ENCODE results near the gene TACC3.

TACC3 gene

GRCh38 chr4:1708581-1708980, 12.7 kb upstream of the TACC3 start:
- Histone ChIP-seq H3K9me3 (ENCODE audit: control insufficient read depth, insufficient read depth, low read length) (no peaks in the 10 kb centered on the region), H3K36me3 (ENCODE audit: control insufficient read depth, insufficient read depth, low read length) (peaks cover 3% of the 10 kb centered on the region), H3K9ac (ENCODE audit: low read depth, low read length) (no peak overlapping the region), H3K4me1 (ENCODE audit: control insufficient read depth, insufficient read depth, low read length) (no peaks in the 10 kb centered on the region), H3K4me3 (ENCODE audit: low read depth, low read length) (no peak overlapping the region), H3K27me3 (ENCODE audit: control insufficient read depth, insufficient read depth, low read length) (no peaks in the 10 kb centered on the region)

DNA sequence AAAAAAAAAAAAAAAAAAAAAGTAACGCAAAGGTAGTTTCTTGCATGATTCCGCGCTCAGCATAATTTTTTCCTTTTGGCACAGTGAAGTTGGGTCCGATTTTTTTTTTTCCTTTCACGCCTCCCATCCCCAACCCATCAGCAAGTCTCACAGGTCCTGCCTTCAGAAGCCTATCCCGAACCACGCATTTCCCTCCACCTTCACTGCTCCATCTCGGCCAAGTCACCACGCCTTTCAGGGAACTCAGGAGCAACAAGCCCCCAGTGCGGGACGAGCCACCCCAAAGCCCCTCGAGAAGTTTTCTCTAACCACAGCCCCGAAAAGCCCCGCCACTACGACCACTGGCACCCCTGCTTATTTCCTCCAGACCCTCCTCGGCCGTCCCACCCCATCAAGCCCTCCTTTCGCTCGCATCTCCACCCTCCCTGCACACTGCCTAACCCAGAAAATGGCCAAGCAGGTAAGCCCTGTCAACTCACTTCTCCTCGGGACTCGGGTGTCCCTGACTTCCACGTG, 10.2 kb upstream of the TACC3 start:
- peak overlapping the region; percentile 83 for H3K9ac ChIP-seq (ENCODE audit: low read depth, low read length)
- no peaks in the 10 kb centered on the region for H3K27me3 ChIP-seq (ENCODE audit: control insufficient read depth, insufficient read depth, low read length)
- H3K9me3 ChIP-seq (ENCODE audit: control insufficient read depth, insufficient read depth, low read length) = no peaks in the 10 kb centered on the region
- H3K4me3 ChIP-seq (ENCODE audit: low read depth, low read length) = peak overlapping the region; percentile 71
- peaks cover 3% of the 10 kb centered on the region for H3K36me3 ChIP-seq (ENCODE audit: control insufficient read depth, insufficient read depth, low read length)
- no peaks in the 10 kb centered on the region for H3K4me1 ChIP-seq (ENCODE audit: control insufficient read depth, insufficient read depth, low read length)

- Histone ChIP-seq H3K27me3 (ENCODE audit: control insufficient read depth, insufficient read depth, low read length) (no peaks in the 10 kb centered on the region), H3K4me1 (ENCODE audit: control insufficient read depth, insufficient read depth, low read length) (no peaks in the 10 kb centered on the region), H3K9me3 (ENCODE audit: control insufficient read depth, insufficient read depth, low read length) (no peaks in the 10 kb centered on the region), H3K36me3 (ENCODE audit: control insufficient read depth, insufficient read depth, low read length) (peaks cover 3% of the 10 kb centered on the region), H3K4me3 (ENCODE audit: low read depth, low read length) (peak overlapping the region; percentile 71), H3K9ac (ENCODE audit: low read depth, low read length) (peak overlapping the region; percentile 83)
These were observed 9.6 kb upstream of the TACC3 start for GRCh38 chr4:1711571-1712215.

DNA sequence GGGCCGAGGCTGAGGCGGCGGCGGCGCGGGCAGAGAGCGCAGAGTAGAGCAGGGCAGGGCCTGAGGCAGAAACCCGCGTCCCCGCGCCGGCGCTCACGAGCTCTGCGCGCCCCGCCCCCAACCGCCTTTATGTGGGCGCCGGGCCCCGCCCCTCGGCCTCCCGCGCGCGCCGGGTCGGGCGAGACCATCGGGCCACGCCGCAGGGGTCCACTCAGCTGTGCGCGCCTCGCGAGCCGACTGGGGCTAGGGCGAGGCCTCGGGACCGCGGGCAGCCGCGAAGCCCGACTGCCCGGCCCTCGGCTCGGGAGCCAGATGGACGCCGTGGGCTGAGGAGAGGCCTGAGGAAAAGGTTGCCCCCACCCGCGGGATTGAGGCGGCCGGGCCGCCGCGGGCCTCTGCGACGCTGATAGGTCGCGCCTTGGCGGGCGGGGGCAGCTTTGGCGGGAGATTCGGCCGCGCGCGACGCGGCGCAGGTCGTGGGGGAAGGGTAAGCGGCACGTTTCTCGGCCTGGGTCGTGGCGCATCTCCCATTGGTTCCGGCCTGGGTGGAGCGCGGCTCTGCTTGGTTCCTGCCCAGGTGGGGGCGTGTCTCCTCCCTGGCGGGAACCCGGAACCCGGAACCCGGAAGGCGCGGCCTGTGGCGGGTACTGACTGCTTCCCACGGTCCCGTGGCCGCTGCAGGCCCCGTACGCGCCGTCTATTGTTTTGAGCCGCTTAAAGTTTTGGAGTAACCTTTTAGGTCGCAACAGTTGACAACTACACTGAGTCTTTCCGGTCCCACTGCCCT, 8.9 kb upstream of the TACC3 start, which contains the start of gene SLBP:
SLBP (minus strand) TSS at position 104 of the 787 bp plus-strand sequence. CDS start 131 bp downstream, outside the sequence.
- Histone ChIP-seq H3K27me3 (ENCODE audit: control insufficient read depth, insufficient read depth, low read length) (no peaks in the 10 kb centered on the region), H3K36me3 (ENCODE audit: control insufficient read depth, insufficient read depth, low read length) (peaks cover 10% of the 10 kb centered on the region), H3K9me3 (ENCODE audit: control insufficient read depth, insufficient read depth, low read length) (no peaks in the 10 kb centered on the region), H3K4me1 (ENCODE audit: control insufficient read depth, insufficient read depth, low read length) (no peaks in the 10 kb centered on the region), H3K4me3 (ENCODE audit: low read depth, low read length) (peak within 1 kb of the TSS; percentile 71), H3K9ac (ENCODE audit: low read depth, low read length) (peak within 1 kb of the TSS; percentile 83)

- peak overlapping the region; percentile 73 for H3K9ac ChIP-seq (ENCODE audit: low read depth, low read length)
- H3K27me3 ChIP-seq (ENCODE audit: control insufficient read depth, insufficient read depth, low read length) = no peaks in the 10 kb centered on the region
- H3K4me1 ChIP-seq (ENCODE audit: control insufficient read depth, insufficient read depth, low read length) = no peaks in the 10 kb centered on the region
- H3K36me3 ChIP-seq (ENCODE audit: control insufficient read depth, insufficient read depth, low read length) = peaks cover 16% of the 10 kb centered on the region
- H3K4me3 ChIP-seq (ENCODE audit: low read depth, low read length) = peak overlapping the region; percentile 71
- no peaks in the 10 kb centered on the region for H3K9me3 ChIP-seq (ENCODE audit: control insufficient read depth, insufficient read depth, low read length)
These were observed 8.1 kb upstream of the TACC3 start for GRCh38 chr4:1713003-1713851.

DNA sequence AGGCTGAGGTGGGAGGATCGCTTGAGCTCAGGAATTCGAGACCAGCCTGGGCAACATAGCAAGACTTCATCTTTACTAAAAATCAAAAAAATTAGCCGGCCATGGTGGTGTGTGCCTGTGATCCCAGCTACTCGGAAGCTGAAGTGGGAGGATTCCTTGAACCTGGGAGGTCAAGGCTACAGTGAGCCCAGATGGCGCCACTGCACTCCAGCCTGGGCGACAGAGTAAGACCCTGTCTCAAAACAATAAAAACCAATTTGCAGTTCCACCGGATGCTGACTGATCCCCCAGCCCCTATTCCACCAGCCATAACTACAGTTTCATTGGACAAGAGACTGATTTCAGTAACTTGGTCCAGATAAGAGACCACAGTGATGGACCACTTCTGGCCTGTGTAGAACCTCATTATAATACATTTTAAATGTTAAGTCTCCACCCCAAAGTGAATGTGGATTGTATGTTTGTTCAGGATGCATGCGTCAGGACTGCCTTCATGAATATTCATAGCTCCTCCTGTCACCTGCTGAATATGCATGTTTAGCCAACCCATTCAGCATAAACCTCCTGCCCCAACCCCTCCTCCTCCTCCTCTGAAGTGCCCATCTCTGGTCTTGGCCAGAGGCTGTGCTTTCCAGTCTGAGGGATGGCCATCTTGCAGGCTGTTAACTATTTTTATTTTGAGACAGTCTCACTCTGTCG, 6.9 kb upstream of the TACC3 start:
- Histone ChIP-seq H3K9ac (ENCODE audit: low read depth, low read length) (no peak overlapping the region), H3K36me3 (ENCODE audit: control insufficient read depth, insufficient read depth, low read length) (peaks cover 19% of the 10 kb centered on the region), H3K4me1 (ENCODE audit: control insufficient read depth, insufficient read depth, low read length) (no peaks in the 10 kb centered on the region), H3K4me3 (ENCODE audit: low read depth, low read length) (no peak overlapping the region), H3K9me3 (ENCODE audit: control insufficient read depth, insufficient read depth, low read length) (no peaks in the 10 kb centered on the region), H3K27me3 (ENCODE audit: control insufficient read depth, insufficient read depth, low read length) (no peaks in the 10 kb centered on the region)

- no peak overlapping the region for H3K4me3 ChIP-seq (ENCODE audit: low read depth, low read length)
- no peak overlapping the region for H3K9ac ChIP-seq (ENCODE audit: low read depth, low read length)
- H3K36me3 ChIP-seq (ENCODE audit: control insufficient read depth, insufficient read depth, low read length) = peaks cover 19% of the 10 kb centered on the region
- no peaks in the 10 kb centered on the region for H3K9me3 ChIP-seq (ENCODE audit: control insufficient read depth, insufficient read depth, low read length)
- H3K27me3 ChIP-seq (ENCODE audit: control insufficient read depth, insufficient read depth, low read length) = no peaks in the 10 kb centered on the region
- no peaks in the 10 kb centered on the region for H3K4me1 ChIP-seq (ENCODE audit: control insufficient read depth, insufficient read depth, low read length)
These were observed 6.1 kb upstream of the TACC3 start for GRCh38 chr4:1715002-1715758.

DNA sequence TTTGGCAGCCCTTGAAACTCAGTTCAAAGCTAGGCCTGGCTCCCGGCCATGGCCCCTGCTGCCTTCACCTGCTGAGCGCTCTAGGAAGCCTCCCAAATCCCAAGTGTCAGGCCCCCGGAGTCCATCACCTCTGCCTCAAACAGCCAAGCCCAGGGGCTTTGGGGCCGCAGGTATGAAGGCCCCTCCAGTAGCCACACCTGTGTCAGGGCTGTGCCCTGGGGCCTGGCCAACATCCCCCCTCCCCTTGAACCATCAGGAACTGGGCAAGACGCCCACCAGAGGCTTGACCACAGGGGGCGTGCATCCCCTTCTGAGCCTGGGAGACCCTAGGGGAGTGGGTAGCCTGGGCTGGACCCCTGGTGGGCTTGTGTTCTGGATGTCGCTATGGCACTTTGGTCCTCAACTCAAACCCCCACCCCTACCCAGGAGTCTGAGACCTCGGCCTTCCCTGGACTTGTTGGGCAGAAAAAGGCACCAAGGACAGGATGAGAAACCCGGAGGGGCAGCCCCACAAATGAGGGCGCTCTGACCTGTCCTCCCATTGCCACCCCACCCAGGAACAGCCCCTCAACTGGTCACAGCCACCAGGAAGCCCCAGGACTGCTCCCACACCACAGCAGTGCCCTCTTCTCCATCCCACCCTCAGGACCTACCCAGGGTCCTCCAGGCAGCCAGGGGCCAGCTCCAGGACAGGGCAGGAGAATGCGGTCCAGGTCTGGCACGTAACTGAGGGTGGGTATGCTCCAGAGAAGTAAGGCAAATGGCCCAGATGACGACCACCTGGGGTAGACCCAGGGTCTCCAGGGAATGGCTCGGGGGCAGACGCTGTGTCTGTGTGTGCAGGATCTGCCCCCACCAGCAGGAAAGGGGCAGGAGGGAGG, 5.0 kb upstream of the TACC3 start:
- Histone ChIP-seq H3K9ac (ENCODE audit: low read depth, low read length) (no peak overlapping the region), H3K4me3 (ENCODE audit: low read depth, low read length) (no peak overlapping the region), H3K4me1 (ENCODE audit: control insufficient read depth, insufficient read depth, low read length) (no peaks in the 10 kb centered on the region), H3K9me3 (ENCODE audit: control insufficient read depth, insufficient read depth, low read length) (no peaks in the 10 kb centered on the region), H3K27me3 (ENCODE audit: control insufficient read depth, insufficient read depth, low read length) (no peaks in the 10 kb centered on the region), H3K36me3 (ENCODE audit: control insufficient read depth, insufficient read depth, low read length) (peaks cover 19% of the 10 kb centered on the region)

DNA sequence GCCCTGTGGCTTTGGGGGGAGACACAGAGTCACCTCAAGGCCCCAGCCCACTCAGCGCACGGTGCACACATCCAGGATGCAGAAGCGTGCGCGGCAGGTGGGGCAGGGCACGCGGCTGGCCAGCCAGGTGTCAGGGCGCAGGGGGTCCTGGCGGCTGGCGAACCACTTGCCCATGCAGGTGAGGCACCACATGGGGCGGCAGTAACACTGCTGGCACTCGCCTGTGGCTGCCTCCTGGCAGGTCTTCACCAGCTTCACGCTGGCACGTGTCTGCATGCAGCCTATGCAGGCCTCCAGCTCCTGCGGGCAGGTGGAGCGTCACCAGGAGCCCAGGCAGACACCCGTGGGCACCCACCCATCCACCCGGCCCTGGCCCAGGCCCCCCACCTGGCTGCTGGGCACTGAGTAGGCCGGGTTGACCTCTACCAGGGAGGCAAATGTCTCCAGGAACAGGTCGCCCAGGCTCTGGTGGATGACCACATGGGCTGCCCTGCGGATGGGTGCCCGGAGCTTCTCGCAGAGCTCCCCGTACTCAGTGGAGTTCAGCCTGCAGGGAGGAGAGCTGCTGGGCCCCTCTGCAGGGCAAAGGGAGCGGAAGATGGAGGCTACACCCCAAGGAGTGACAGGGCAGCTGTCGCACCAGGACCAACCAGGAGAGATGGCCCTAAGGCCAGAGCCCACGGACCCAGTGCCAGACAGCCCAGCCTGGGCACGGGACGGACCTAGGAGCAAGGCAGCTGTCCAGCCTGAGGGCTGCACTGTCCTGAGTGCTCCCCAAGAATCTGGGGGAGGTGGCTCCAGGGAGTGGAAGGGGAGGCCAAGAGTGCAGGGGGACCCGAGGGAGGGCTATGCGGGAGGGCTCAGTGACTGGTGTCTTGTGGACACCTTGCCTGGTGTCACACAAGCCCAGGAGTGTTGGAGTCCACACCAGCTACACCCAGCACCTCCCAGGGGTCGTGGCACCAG, 3.9 kb upstream of the TACC3 start:
- Histone ChIP-seq H3K4me3 (ENCODE audit: low read depth, low read length) (no peak overlapping the region), H3K9ac (ENCODE audit: low read depth, low read length) (no peak overlapping the region), H3K4me1 (ENCODE audit: control insufficient read depth, insufficient read depth, low read length) (no peaks in the 10 kb centered on the region), H3K9me3 (ENCODE audit: control insufficient read depth, insufficient read depth, low read length) (no peaks in the 10 kb centered on the region), H3K36me3 (ENCODE audit: control insufficient read depth, insufficient read depth, low read length) (peaks cover 21% of the 10 kb centered on the region), H3K27me3 (ENCODE audit: control insufficient read depth, insufficient read depth, low read length) (no peaks in the 10 kb centered on the region)
